GM18909 (cell line): ENCODE measurements around the gene DDX60.
"Not testable (repeated sequence)": the region's sequence is repeated elsewhere in the genome, so short reads cannot be mapped to it uniquely, and the experiment has no call there.

Experiments
- ATAC-seq: cut with Tn5 transposase; IDR thresholded peaks from one replicate; pipeline ENCODE4 v1.9.1; 2021; ENCODE audit warnings: mild to moderate bottlenecking; ENCODE audit not compliant: unreplicated experiment, poor library complexity

DDX60 gene, protein sequence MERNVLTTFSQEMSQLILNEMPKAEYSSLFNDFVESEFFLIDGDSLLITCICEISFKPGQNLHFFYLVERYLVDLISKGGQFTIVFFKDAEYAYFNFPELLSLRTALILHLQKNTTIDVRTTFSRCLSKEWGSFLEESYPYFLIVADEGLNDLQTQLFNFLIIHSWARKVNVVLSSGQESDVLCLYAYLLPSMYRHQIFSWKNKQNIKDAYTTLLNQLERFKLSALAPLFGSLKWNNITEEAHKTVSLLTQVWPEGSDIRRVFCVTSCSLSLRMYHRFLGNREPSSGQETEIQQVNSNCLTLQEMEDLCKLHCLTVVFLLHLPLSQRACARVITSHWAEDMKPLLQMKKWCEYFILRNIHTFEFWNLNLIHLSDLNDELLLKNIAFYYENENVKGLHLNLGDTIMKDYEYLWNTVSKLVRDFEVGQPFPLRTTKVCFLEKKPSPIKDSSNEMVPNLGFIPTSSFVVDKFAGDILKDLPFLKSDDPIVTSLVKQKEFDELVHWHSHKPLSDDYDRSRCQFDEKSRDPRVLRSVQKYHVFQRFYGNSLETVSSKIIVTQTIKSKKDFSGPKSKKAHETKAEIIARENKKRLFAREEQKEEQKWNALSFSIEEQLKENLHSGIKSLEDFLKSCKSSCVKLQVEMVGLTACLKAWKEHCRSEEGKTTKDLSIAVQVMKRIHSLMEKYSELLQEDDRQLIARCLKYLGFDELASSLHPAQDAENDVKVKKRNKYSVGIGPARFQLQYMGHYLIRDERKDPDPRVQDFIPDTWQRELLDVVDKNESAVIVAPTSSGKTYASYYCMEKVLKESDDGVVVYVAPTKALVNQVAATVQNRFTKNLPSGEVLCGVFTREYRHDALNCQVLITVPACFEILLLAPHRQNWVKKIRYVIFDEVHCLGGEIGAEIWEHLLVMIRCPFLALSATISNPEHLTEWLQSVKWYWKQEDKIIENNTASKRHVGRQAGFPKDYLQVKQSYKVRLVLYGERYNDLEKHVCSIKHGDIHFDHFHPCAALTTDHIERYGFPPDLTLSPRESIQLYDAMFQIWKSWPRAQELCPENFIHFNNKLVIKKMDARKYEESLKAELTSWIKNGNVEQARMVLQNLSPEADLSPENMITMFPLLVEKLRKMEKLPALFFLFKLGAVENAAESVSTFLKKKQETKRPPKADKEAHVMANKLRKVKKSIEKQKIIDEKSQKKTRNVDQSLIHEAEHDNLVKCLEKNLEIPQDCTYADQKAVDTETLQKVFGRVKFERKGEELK (N-terminal part only)

DNA sequence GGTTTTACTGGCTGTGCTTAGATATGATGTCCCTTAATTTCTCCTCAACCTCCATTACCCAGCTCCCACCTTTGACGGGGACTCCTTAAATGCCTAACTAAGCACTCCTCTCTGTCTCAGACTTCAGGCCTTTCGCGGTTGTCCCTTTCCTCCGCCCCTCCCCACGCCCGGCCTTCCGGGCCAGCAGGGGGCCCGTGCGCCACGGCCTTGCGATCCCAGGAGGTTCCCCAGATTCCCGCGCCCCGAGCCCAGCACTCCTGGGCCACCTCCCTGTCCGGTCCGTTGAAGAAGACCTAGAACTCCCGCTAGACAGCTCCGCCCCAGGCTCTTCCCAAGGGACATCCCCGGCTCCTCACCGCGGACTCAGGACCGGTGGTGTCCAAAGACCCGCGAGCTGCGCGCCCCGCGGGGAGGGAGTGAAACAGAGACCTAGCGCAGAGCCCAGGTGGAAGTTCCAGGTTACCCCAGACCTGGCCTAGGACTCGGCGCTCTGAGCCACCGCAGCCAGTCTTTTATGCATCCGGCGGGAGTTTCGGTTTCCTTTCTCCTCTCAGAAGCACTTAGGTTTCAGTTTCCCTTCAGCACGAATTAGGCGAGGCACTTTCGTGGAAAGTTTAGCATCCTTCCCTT is at the start of gene DDX60:
DDX60 (minus strand) TSS at position 487 of the 630 bp plus-strand sequence. CDS start 7,493 bp downstream, outside the sequence.
- peak; percentile 99 for ATAC-seq

DNA sequence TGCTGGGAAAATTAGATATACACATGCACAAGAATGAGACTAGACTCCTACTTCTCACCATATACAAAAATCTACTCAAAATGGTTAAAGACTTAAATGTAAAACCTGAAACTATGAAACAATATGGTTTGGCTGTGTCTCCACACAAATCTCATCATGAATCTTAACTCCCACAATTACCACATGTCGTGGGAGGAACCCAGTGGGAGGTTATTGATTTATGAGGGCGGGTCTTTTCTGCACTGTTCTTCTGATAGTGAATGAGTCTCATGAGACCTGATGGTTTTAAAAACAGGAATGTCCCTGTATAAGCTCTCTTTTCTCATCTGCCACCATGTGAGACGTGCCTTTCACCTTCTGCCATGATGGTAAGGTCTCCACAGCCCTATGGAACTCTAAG is 48.5 kb upstream of the DDX60 start:
- no peak for ATAC-seq

DNA sequence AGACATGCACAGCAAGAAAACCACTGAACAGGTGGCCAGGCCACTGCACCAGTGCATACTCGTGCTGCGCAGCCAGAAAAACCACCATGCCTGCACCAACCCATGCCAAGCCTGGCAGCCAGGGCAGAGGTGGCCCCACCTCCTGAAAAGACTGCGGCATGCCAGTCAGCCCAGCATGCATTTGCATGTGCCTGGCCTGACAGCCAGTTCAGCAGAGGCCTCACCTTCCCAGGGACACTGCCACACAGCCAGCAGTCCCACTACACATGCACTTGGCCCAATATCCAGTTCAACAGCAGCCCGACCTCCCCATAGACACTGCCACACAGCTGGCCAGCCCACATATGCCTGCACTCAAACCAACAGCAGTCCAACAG is 43.5 kb upstream of the DDX60 start:
- no peak for ATAC-seq

DNA sequence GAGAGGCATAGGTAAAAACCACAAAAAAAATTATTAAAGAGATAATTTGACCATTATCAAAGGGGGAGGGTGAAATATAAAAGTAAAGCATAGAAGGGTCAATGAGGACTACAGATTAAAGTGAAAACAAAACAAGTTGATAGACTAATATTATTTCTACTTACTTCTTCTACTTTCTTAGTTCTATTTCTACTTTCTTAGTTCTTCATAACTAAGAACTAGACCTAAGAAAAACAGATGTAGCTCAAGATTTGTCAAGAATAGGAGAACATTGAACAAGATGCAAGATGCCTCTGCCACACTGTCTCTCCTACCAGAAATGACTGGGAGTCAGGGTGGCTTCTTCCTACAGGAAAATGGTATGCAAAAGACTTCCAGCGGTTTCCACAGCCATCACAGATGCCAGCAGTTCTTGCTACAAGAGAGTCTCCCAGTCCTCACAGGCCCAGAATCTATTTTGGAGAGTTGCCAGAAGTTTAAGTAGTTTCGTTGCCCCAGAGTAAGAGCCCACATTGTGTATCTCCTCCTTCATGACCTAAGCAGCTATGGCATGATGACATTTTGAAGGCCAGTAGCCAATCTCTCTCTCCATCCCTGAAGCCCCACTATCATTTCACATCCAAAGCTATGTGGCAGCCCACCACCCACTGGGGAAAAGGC is 42.9 kb upstream of the DDX60 start:
- ATAC-seq, result no peak

DNA sequence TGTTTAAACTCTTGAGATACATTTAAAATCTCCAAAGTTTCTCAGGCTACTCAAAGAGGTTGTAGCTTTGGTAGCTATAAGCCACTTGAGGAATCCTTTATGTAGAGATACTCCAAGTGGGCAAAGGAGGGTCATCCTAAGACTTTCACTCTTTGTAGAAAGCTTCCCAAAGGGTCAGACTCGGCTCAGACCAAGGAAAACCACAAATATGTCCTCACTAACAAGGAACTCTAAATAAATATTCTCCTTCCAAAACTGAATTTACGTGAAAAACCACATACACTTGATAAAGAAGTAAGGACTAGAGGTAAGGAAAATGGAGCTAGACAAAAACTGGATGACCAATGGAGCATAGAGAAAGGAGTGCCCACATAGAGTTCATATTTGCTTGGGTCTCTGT is 41.7 kb upstream of the DDX60 start:
- ATAC-seq, result no peak

DNA sequence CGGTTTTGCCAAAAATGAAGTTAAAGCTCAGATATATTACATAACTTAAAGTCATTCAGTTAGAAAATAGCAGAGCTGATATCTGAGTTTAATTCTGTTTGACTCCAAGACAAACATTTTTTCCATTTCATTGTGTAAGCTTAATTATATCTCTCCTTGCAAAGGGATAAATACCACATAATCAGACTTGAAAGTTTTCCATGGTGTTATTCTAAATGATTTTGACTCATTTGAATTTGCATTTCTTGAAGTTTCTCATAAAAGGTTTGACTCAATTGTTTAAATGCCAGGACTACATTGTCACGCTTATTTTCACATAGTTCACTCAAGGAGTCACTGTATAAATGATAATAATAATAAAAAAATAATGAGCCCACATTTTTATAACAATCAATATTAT is 39.4 kb upstream of the DDX60 start:
- no peak for ATAC-seq

DNA sequence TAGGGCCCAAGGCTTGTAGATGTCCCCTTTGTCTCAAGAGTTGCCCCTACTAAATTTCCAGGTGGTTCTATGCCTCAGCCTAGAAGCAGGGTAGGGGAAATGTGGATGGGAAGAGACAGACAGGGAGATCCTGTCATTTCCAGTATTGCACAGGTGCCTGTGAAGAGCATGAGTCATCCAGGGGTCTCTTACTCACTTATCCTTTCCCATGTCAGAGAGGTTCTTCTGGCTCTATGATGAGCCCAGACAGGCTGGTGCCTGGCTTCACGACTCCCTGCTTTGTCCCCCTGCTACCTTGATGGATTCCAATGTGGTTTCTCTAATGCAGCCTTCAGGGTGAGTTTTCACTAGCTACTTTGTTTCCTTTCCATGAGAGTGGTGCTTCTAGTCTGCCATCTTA is 35.2 kb upstream of the DDX60 start:
- ATAC-seq, result no peak

DNA sequence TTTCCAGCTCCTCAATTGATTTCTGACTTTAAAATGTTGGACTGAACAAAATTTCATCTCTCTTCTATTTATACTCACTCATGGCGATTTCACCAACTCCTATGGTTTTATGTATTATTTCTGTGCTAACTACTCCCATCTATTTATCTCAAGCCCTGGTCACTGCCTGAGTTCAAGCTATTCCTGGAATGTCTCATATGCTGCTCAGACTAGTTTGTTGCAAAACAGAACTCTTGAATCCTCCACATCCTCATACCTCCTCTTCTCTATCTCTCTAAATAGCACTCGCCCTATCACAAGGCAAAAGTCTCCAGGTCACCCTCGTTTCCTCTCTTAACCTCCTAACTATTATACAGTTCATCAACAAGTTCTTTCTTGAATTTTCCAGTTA is 19.0 kb upstream of the DDX60 start:
- no peak for ATAC-seq

DNA sequence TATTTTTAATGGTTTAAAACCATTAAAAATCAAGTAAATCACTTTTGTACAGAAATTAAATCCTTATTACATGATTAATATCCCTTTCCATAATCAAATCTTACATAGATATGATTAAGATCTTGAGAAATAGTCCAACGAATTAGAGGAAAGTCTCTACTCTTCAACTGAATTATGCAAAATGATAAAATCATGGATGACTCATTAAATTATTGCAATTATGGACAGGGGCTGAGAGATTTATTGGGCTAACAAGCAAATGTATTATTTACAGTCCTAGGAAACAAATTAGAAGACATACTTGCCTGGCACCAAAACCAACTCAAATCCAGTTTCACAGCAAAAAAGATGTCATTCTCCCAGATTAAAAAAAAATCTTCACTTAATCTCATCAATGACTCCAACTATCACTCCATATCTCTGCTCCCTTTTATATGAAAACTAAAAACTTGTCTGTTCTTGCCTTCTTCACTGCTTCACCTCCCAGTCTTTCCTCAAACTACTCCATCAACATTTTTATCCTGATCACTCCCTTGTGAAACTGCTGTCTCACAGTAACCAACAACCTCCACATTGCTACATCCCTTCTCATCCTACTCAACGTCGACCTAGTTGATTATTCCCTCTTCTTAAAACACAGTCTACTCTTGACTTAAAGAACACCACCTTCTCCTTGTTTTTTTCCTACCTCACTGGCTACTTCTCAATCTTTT is 18.4 kb upstream of the DDX60 start:
- ATAC-seq, result no peak

DNA sequence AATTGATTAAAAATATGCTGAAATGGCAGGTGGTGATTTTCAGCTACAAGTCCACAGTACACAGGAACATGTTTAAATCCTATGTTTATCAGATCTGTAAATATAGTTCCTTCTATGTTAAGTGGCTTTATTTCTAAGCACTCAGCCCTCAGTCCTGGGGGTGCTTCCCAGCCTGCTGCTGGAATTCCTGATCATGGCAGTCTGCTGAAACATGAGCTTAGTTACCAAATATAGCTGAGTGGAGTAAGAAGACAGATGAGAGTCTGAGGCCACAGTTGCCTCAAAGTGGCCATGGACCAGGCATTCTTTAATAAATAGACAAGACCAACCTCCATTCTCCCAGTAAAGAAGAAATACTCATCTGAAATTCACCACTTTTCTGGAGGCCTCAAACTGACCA is 17.1 kb upstream of the DDX60 start:
- ATAC-seq, result no peak

DNA sequence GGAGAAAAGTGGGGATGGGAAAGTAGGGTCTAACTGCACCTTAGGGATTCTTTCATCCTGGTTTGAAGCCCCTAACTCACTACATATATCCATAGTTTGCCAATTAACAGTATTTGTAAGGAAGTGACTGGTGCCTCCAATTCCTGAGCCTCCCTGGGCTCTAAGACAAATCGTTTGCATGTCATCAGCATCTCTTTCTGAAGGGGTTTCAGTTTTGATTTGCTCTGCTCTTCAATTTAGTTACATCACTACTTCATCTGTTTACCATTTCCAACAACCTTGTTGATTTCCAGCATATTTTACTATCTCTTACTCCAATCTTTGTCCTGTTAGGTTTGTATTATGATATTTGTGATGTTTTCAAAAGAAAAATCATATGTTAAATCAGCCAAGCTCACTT is 15.5 kb upstream of the DDX60 start:
- no peak for ATAC-seq

DNA sequence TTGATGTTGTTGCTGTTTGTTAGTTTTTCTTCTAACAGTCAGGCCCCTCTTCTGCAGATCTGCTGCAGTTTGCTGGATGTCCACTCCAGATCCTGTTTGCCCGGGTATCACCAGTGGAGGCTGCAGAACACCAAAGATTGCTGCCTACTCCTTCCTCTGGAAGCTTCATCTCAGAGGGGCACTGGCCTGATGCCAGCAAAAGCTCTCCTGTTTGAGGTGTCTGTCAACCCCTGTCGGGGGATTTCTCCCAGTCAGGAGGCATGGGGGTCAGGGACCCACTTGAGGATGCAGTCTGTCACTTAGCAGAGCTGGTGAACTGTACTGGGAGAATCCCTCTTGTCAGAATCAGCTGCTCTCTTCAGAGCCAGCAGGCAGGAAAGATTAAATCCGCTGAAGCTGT is 12.0 kb upstream of the DDX60 start:
- not testable (repeated sequence) for ATAC-seq

DNA sequence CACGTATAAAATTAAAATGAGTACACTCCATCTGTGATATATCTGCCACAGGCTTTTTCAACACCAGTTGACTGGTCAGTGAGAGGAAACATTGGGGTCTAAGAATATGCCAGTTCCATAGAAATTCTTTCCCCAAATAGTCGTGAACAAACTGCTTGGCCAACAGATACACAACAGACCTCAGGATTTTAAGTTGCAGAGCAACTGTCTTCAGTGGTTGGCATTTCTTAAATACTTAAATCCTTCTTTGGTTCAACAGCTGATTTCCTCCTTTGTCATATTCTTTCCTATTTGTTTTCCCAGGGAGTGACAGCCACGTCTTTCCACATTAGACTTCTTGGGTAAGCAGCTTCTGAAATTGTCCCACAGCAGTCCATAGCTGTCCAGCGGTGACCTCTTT is 7.0 kb upstream of the DDX60 start:
- ATAC-seq, result no peak

DNA sequence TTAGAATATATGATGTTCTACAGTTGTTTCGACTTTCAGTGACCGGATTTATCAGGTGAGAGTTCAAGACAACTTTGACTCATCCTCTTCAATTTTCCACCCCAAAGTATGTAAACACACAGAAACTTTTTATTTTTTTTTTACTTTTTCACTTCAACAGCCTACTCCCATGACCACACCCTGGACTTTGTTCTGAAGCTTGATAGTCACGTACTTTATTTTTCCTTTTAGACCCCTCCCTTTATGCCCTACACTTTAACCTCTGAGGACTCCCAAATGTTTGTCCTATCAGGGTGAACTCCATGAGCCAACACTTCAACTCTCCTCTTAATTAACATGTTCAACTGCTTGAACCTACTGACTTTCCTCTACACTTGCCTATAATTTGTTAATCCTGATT is 2.5 kb upstream of the DDX60 start:
- ATAC-seq, result no peak

DNA sequence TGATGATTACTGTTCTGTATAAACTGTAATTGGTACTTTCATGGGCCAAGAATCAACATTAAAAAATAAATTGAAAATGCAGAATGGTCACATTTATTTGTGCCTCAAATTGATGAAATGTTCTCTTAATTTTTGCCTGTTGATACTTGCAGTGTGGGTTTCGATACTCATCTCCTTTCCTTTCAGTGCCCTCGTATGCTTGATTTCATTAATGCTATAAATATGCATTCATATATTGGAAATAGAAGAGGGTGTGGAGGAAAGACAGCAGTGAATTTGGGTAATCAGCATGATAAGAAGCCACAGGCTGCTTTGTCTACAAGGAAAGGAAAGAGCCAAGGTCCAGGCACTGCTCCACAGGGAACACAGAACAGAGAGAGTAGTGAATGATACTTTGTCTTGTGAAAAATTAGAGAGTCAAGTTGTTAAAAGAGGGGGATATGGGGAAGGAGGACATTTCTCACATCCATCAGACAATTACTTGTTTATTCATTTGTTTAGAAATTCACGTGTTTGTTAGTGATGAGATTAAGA is 1.0 kb upstream of the DDX60 start:
- no peak for ATAC-seq

DNA sequence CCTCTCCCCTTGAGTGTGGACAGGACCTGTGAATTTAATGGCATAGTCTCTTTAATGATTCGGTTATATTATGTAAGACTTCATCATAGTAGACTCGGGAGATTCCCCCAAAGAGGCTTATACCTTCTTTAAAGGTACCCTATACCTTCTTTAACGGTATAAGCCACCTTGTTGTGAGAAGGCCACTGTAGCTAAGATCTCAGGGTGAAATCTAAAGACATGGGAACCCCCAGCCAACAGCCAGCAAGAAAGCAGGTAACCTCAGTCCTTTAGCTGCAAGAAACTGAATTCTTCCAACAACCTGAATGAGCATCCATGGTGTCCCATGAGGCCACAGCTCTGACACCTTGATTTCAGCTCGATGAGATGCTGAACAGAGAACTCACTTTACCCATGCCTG is 931 bp downstream of the DDX60 start:
- no peak for ATAC-seq

DNA sequence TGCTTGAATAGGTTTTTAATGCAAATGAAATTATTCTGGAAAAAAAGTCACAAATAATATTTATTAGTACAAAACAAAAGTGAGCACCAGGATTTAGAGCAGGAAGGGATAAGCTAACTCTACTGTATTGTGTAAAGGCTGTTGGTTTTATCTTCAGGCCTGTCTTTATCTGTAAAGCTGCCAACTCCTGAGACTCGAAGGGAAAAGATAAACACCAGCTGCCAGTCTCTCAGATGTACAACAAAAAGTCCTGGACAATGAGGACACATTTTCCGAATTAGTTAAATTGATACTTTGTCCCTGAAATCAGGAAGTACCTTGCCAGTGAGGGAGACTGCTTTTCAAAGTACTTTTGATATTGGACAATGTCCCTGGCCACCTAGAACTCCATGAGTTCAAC is 8.8 kb downstream of the DDX60 start:
- no peak for ATAC-seq

DNA sequence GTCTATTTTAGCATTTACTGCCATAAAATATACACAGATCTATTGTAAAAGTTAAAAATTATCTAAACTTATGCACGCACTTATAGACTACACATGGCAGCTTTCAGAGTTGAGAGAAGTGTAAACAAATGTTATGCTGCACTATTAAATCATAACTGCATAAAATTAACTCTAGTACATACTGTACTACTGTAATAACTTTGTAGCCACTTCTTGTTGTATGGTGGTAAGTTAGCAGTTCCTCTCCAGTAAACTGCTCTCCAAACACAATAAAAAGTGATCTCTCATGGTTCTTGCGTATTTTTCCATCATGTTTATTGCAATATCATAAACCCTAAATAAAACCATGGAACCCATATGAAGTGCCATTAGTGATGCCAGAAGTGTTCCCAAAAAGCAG is 9.6 kb downstream of the DDX60 start:
- no peak for ATAC-seq

DNA sequence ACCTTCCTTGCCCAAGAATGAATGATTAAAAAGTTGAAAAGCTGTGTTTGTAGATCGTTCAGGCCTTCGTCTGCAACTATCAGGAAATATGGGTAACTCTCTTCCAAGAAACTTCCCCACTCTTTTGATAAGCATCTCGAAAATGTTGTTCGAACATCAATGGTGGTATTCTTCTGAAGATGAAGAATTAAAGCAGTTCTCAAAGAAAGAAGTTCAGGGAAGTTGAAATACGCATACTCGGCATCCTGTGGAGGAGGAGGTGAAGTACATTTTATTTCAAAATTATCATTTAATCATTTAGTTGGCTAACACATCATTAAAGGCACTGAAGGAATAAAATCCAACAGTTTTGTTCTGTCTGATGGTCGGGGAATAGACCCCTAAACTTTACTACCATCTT is 12.1 kb downstream of the DDX60 start:
- no peak for ATAC-seq
